Parathyroid adenoma (tissue), 2 donors: Measurements from ENCODE around the gene DLGAP4.

Source experiments
- H2AFZ ChIP-seq: fragments of 300-600 bp; sonication (generic); one replicate; pipeline ENCODE4 v1.7.0; 2017; ENCODE audit warnings: antibody characterized with exemption, mild to moderate bottlenecking
- H3K27ac ChIP-seq: fragments of 300-600 bp; sonication (generic); one replicate; pipeline ENCODE4 v1.7.0; 2017
- H3K27me3 ChIP-seq: fragments of 300-600 bp; sonication (generic); one replicate; pipeline ENCODE4 v1.7.0; 2017; ENCODE audit warnings: low read length; ENCODE audit not compliant: control insufficient read depth, insufficient read depth
- H3K36me3 ChIP-seq: fragments of 300-600 bp; sonication (generic); one replicate; pipeline ENCODE4 v1.7.0; 2017; ENCODE audit warnings: low read length; ENCODE audit not compliant: control insufficient read depth, insufficient read depth
- H3K4me1 ChIP-seq: fragments of 300-600 bp; sonication (generic); one replicate; pipeline ENCODE4 v1.7.0; 2017; ENCODE audit warnings: control low read depth
- H3K4me2 ChIP-seq: fragments of 300-600 bp; sonication (generic); one replicate; pipeline ENCODE4 v1.7.0; 2017; ENCODE audit warnings: low read length
- H3K4me3 ChIP-seq: fragments of 300-600 bp; sonication (generic); one replicate; pipeline ENCODE4 v1.7.0; 2017; ENCODE audit warnings: low read depth, low read length
- H3K79me2 ChIP-seq: fragments of 300-600 bp; sonication (generic); one replicate; pipeline ENCODE4 v1.7.0; 2017; ENCODE audit warnings: control low read depth
- H3K9ac ChIP-seq: fragments of 300-600 bp; sonication (generic); one replicate; pipeline ENCODE4 v1.7.0; 2017; ENCODE audit warnings: mild to moderate bottlenecking
- H3K9me3 ChIP-seq: fragments of 300-600 bp; sonication (generic); one replicate; pipeline ENCODE4 v1.7.0; 2017; ENCODE audit warnings: low read length; ENCODE audit not compliant: control insufficient read depth
- CTCF ChIP-seq: fragments of 300-600 bp; sonication (generic); IDR thresholded peaks from one replicate; pipeline ENCODE4 v1.7.0; 2017; ENCODE audit warnings: antibody characterized with exemption, mild to moderate bottlenecking
- donor health status: primary hyperparathyroidism.

Gene DLGAP4

GRCh38 chr20:36267605-36268381 is 38.3 kb upstream of the DLGAP4 start:
- TF ChIP-seq CTCF, result no peak
- no peak overlapping the region for H3K9ac ChIP-seq

DNA sequence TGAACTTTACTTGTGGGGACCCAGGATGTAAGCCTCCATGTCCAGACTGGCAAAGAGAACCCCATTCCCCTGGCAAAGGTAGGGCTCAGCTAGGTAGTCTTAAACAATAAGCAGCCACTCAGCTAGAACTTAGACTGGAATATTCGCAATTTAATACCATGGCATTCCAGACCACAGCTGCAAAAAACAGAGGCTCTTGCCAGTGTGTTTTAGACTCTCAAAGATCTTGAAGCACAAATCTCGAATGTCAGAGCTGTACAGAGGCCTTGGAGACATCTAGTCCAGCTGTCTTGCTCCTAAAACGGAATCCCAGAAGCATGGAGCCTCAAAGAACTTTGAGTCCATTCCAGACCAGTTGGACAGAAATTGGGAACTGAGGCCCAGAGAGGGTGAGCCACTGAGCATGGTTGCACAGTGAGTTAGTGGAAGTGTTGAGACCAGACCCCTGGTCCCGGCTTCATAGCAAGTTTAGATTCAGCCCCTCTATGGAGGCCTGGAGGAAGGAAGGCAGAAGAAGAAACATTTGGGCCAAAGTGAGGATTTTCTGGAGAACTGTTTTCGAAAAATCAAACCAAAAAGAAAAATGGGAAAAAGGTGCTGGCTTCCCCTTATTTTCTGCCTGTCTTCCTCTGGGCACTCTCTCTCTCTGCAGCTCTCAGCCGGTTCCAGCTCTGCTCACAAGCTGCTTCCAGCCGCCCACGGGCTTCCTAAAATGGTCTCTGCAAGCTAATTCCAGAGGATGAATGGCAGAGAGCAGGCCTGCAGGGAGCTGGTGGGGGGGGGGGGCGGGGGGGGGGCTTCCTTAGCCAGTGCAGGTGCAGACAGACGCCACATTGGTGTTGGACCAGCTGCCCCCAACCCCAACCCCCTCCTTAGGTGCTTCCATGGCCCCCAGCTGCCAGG is 37.4 kb upstream of the DLGAP4 start:
- Histone ChIP-seq H3K27ac (no peak overlapping the region), H3K9ac (no peak overlapping the region), H3K4me1 (no peaks in the 10 kb centered on the region)

More at GRCh38 chr20:36267605-36268381, 38.3 kb upstream of the DLGAP4 start:
- Histone ChIP-seq H3K36me3 (no peaks in the 10 kb centered on the region), H3K9me3 (no peaks in the 10 kb centered on the region), H2AFZ (no peak overlapping the region), H3K4me2 (no peak overlapping the region), H3K4me3 (no peak overlapping the region), H3K27me3 (no peaks in the 10 kb centered on the region), H3K27ac (no peak overlapping the region), H3K4me1 (no peaks in the 10 kb centered on the region), H3K79me2 (no peaks in the 10 kb centered on the region)

DNA sequence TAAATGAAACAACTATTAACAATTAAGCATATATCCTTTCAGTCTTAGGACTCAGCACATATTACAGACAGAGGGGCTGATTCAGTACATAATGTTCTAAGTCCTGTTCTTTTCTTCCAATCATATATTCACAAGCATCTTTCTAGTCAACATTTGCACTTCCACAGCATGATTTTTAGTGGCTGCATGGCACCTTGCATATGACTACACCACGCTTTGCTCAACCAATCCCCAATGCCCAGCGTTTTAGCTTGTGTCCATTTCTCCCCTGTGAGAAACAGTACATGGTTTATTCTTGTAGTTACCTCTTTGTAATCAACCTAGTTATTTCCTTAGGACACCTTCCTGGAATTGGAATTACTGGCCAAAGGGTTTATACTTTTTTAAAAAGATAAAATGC is 36.6 kb upstream of the DLGAP4 start:
- Histone ChIP-seq H3K27me3 (no peaks in the 10 kb centered on the region), H3K27ac (no peak overlapping the region), H3K9me3 (no peaks in the 10 kb centered on the region), H3K4me1 (no peaks in the 10 kb centered on the region), H3K4me2 (no peak overlapping the region), H3K4me3 (no peak overlapping the region), H2AFZ (no peak overlapping the region), H3K79me2 (no peaks in the 10 kb centered on the region), H3K36me3 (no peaks in the 10 kb centered on the region), H3K9ac (no peak overlapping the region)
- TF ChIP-seq CTCF, result no peak

More for the DNA sequence above, 37.4 kb upstream of the DLGAP4 start:
- Histone ChIP-seq H3K79me2 (no peaks in the 10 kb centered on the region), H2AFZ (no peak overlapping the region), H3K9me3 (no peaks in the 10 kb centered on the region), H3K4me2 (no peak overlapping the region), H3K36me3 (no peaks in the 10 kb centered on the region), H3K4me3 (no peak overlapping the region), H3K27me3 (no peaks in the 10 kb centered on the region)
- no peak for TF ChIP-seq CTCF

DNA sequence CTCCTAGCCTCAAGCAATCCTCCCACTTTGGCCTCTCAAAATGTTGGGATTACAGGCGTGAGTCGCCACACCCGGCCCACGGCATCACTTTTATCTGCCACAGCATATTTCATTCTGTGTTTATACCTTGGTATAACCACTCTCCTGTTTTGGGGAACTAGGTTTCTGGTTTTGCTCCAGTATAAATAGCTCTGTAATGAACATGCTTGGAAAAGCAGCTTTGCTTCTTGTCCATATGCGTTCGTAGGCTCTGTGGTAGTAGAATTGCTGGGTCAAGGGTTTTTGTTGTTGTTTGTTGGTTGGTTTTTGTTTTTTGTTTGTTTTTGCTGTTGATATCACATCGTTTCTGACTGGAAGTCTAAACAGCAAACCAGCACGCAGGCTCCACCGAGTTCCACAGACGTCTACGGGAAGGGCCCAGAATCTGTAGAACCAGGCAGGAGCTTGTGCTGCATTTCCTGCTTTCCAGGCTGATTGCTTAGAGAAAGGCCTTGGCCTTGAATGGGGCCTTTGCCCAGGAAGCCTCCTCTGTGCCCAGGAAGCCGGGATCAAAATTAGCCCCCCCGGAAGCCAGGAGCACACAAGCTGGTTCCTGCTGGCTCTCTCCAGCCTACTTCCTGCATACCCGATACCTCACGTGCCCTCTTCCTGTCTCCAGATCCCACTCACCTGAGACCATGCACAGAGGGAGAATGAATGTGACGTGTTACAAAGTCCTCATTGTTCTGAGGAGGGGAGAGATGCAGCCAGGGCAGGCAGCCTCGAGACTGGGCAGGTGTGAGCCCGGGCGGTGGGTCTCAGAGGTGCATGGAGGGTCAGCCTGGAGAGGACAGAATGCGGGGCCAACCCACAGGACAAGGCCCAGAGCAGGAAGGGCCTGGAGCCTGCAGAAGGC is 35.1 kb upstream of the DLGAP4 start:
- Histone ChIP-seq H2AFZ (no peak overlapping the region), H3K4me1 (no peaks in the 10 kb centered on the region), H3K9ac (no peak overlapping the region), H3K27ac (no peak overlapping the region), H3K79me2 (no peaks in the 10 kb centered on the region), H3K4me3 (no peak overlapping the region), H3K4me2 (no peak overlapping the region), H3K9me3 (no peaks in the 10 kb centered on the region), H3K36me3 (no peaks in the 10 kb centered on the region), H3K27me3 (no peaks in the 10 kb centered on the region)
- no peak for TF ChIP-seq CTCF
